HG03439 (cell line): ENCODE data around the gene POFUT2.

Experiments
- ATAC-seq: cut with Tn5 transposase; IDR thresholded peaks from one replicate; pipeline ENCODE4 v1.9.1; 2021; ENCODE audit warnings: mild to moderate bottlenecking, moderate library complexity; ENCODE audit not compliant: unreplicated experiment

The POFUT2 gene

DNA sequence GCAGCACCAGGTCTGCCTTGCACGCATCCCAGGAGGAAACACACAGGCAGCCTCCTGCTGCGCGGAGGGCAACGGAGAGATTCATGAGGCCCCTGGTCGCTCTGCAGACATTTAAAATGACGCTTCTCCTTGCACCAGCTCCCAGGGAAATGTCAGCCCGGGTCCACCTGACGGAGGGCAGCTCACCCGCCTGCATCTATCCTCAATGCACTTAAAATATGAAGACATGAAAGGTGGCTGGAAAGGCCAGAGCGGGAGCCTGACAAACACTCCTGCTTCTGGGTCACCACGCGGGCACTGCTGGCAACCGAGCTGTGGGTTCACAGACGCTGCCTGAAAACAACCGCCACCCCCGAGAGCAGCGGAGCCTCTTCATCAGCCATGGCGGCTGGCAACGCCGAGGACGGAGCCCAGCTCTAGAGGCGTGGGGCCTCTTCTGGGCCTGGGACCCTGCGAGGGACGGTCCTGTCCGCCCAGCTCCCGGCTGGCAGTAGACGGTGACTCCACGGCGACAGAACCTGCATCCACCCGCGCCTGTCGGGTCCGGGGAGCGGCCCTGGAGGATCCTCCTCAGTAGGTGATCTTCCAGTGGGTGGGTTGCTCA is 22.7 kb downstream of the POFUT2 start:
- no peak for ATAC-seq

DNA sequence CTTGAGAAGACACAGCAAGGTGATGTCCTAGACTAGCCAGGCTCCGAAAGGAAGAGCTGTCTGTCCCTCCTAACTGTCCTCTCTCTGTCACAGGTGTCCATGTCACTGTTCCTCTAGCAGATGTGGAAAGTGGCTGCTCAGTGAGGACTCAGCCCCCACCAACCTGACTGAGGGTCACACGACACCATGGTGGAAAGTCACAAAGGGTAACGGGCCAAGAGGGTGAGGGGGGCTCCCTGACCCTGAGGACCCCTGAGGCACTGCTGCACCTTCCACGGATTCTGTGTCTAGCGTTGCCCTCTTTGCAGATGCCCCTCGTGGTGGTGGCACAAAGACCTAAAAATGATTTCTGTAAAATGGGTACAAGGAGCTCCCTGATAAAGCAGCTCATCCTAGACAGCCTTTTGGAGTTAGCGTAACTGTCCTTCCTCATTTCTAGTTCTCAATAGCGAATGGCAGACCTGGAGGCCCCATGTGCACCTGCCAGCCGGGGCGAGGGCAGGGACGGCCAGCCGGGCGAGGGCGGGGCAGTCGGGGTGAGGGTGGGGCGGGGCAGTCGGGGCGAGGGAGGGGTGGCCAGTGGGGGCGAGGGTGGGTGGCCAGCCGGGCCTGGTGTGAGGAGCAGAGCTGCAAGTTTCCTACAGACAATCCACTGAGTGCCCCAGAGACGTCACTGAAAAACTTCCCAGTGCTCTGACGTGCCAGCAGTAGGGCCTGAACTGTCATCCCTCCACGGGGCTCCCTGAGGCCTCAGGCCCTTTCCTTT is 23.4 kb downstream of the POFUT2 start:
- ATAC-seq, result no peak

DNA sequence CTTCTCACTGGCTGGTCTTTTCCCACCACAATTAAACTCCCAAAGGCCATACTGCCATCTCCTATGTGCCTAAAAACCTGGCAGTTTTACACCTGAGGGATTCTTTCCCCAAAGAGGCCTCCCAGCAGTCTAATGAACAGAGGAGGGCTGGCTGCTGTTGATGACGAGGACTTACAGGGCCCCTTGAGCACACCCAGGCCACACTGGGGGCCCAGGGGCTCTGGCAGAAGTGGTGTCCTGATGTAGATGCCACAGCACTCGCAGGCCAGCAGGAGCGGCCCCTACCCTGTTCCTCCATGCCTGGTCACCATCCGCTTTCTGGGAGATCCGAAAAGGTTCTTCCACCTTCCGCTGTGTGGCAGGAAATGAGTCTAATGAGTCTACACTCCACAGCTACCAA is 24.2 kb downstream of the POFUT2 start:
- ATAC-seq, result no peak

DNA sequence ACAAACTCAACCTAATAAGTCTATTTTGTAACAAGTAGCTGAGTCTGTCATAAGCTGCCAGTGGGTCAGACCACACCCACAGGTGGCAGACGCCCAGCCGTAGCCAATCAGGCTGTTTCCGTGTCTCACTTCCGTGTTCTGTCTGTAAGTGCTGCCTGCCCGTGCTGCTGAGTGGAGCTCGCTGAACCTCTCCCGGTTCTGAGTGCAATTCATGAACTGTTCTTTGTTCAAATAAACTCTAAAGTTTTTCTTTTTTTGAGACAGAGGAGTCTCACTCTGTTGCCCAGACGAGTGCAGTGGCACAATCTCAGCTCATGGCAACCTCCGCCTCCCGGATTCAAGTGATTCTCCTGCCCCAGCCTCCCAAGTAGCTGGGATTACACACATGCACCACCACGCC is 25.1 kb downstream of the POFUT2 start:
- ATAC-seq, result no peak

DNA sequence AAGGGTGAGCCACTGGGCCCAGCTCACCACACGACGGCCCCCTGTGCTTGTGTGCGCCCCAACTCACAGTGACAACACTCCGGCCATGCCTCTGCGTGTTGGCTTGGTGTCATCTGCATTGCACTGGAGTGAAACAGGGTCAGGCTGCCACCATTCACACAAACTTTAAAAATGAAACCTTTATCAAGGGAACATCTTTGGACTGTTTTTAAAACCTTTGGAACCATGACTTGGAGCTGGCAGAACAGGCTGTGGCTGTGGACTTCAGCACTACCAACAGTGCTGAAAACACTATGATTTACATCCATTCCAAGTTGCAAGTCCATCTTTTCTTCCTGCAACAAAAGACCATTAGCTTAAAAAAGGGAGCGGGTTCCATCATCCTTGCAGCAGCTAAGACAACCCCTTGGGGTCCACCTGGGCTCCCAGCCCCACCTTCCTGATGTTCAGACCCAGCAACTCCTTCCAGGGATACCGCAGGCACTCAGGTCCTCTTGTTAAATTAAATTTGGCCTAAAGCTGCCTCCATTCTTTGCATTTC is 25.6 kb downstream of the POFUT2 start:
- no peak for ATAC-seq

DNA sequence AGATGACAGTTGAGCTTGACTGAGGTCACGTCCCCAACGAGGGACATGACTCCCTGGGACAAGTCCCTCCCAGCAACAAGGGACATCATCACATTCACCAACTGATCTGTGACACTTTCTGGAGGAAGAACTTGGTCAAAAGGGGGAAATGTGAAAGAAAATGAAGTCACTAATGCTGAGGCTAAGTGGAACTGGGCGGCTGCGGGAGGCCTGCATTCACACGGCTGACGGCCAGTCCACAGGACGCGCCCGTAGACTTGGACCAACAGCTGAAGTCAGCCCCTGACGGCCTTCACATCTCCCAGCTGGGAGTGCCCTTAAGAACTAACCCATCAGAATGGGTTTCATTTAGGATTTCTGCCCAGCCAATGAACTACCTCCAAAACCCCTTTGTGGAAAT is 26.6 kb downstream of the POFUT2 start:
- ATAC-seq, result no peak

DNA sequence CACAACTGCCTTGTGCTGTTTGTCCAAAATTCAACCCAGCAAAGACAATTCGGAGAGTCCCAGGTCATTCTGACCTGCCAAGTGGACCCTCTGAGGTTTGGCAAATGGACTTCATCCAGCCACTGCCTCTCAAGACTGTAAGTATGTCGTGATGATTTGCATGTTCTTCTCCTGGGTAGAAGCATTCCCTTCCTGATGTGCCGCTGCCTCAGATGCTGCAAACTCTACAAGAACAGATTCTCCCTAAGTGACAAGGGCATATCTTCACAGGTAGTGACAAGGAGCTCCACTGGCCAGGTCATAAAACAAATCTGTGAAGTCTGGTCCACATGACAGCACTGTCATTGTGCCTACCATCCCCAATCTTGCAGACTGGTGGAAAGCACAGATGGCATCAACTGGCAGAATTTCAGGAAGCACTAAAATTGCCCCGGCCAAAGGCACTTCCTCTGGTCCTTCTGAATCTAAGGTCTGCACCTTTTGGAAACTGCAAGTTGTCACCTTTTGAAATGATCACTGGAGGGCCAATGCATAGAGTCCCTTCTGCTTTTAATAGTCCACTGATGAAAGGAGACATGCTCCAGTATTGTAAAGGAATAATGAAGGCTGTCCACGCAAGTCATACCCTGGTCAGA is 27.4 kb downstream of the POFUT2 start:
- ATAC-seq, result no peak

DNA sequence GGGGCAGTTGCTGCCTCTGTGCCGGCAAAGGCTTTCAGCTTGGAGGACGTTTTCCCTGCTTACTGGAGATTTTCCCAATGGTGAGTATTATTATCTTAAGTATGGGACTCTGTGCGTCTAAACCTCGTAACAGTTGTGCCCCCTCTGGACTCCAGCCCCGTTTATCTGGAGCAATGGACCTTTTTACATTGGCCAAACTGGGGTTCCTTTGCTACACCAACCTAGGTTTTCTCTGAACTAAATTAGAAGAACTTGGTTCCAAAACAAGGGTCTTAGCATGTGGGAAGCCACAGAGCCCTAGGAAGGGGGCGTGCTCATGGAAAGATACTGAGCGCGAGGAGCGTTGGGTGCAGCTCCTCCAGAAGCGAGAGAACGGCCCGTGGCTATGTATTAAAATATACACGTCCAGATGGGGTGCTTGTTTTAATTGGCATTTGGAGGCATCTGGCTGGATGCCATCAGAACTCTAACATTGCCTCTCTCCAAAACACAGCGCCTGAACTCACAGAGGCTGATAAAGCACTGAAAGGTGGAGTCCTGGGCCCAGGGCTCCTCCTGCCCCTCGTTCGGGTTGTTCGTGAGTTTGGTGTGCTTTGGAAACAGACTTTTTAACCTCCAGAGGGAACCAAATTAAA is 28.4 kb downstream of the POFUT2 start:
- no peak for ATAC-seq

DNA sequence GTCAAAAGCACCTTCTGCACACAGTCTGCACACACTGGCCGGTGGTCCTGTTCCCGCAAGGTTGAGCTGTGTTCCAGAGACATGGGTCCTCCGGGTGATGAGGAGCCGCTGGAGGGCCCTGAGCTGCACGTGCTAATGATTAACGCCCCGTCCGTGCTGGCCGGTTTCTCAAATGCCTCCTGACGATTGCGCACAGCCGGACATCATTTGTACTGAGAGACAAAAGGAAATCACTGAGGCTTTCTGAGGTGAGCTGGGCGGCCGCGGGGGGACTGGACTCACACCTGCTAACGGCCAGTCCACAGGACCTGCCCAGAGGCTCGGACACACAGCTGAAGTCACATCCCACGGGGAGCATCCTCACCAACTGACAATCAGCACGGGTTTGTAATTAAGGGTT is 29.2 kb downstream of the POFUT2 start:
- ATAC-seq, result no peak

DNA sequence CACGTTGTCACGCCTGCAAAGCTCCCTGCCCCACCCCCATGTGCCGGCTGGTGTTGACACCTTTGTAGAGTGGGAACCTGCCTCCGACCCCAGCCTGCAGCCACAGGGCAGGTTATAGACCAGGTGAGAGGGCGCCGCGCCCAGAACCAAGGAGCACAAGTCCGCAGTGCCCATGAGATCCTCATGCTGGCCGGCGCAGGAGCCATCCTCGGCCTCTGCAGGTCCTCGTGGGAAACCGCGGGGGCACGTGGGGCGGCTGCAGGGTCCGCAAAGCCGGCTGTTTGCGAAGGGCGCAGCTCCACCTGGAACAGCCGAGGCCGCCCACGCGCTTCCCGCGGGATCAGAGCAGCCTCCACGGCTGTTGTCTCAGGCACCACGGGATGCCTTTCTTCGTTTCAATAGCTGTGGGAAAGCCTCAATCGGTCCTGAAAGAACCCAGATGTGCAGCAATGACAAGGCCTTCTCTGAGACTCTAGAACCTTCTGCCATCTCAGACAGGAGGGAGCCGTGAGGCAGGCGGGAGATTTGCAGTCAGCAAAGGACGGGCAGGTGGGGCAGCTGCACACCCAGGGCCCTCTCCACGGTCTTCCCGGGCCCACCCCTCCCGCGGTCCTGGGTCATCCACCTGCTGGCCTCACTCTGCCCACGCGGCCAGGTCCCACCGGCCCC is 29.9 kb downstream of the POFUT2 start:
- no peak for ATAC-seq

DNA sequence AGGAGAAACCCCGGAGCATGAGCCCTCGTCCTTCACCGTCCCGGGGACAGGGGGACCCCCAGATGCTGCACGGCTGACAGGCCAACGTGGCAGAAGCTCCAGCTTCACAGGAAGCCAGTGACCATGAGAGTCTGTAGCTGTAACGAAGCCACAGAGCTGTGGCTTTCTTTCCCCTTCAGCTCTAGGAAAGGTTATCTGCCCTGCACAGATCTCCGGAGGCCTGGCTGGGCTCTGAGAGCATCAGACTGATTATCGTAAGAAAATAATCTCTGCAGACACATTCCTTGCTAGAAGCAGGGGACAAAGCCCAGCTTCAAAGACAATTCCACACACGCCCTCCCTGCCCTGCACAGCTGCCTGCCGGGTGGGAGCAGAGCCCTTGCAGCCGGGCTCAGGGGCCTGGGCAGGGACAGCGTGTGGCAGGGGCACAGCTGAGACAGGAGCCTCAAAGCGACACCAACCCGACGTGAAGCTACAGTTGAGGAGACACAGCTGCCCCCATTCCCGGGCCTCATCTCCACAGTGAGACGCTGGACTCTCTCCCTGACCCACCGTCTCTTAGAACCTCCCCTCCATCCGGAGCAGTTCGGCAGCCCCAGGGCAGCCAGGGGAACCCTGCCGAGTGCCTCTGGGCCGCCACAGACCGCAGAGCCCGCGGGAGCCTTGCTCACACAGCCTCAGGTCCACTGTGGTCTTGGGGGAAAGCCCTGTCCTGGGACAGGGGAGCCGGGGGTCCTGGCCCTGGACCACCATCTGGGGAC is 30.6 kb downstream of the POFUT2 start:
- no peak for ATAC-seq

DNA sequence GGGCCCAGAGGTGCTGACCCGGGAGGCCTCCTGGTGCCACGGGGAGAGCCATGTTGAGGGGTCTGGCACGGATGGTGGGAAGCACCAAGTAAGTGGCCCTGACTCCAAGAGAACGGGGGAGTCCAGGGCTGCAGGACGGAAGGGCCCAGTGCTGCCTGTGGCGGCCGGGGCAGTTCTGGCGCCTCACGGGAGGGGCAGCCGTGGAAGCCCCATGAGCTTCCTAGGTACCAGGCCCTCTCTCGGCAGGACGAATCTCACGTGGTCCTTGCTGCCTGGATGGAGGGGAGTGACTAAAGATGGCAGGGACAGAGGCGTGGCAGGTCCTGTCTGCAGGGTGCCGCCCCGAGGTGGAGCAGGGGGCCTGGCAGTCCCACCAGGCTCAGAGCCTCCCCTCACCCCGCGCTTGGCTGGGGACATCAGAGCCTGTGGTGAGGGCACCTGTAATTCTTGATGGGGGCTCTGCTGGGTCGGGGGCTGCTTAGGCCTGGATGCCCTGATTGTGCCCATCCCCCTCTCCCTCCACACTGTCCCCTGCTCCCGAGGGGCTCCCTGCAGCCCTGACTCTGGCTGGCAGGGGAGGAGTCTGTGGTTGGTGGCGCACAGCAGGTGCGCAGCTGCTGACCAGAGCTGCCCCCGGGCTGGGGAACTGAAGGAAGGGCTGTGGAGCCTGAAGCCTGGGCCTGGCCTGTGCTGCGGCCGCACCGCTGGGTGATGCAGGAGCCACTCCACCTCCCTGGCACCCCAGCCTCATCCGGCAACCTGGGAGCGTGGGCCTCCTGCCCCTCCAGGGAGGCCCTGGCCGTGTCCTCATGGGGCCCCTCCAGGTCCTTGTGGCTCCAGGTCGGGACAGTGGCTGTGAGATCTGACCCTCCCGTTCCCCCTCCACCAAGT is 31.4 kb downstream of the POFUT2 start:
- ATAC-seq, result no peak

DNA sequence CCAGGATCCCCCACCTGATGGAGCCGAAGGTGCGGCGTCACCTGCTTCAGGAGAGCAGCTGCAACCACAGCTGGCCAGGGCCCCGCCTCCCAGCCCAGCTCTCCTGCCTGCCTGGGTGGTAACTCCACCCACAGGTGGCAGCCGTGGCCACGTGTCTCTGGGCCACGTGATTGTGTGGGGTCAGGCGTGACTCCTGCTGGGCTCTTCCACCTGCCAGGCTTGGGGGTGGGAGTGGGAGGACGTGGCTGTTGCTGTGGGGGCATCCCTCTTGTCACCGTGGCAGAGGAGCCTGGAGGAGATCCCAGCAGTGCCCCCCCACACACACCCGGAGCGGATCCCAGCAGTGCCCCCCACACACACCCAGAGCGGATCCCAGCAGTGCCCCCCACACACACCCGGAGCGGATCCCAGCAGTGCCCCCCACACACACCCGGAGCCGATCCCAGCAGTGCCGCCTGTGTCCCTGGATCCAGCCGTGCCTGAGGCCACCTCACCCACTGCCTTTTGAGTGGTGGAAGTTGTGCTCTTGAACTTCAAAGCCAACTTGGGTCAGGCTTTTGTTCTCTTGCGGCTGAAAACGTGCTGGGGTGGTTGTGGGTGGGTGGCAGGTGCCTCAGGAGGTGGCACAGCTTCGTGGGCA is 32.2 kb downstream of the POFUT2 start:
- no peak for ATAC-seq

DNA sequence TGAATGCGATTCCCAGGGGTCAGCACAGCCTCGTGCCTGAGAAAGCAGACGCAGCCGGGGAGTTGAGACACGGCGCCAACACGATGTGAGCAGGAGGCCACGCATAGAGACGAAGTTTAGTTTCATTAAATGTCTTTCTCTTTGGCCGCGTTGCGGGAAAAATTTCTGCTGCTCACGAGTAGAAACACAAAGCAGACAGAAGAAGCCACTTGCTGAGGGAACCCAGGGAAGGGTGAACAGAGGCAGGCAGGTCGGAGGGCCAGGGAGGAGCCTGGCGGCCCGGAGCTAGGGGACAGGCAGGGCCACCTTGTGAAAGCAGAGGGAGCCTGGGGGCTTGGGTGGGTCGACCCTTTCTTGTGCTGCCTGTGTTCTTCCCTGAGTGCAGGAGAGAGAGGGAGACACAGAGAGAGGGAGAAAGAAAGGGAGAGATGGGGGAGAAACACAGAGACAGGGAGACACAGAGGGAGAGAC is 33.2 kb downstream of the POFUT2 start:
- no peak for ATAC-seq

DNA sequence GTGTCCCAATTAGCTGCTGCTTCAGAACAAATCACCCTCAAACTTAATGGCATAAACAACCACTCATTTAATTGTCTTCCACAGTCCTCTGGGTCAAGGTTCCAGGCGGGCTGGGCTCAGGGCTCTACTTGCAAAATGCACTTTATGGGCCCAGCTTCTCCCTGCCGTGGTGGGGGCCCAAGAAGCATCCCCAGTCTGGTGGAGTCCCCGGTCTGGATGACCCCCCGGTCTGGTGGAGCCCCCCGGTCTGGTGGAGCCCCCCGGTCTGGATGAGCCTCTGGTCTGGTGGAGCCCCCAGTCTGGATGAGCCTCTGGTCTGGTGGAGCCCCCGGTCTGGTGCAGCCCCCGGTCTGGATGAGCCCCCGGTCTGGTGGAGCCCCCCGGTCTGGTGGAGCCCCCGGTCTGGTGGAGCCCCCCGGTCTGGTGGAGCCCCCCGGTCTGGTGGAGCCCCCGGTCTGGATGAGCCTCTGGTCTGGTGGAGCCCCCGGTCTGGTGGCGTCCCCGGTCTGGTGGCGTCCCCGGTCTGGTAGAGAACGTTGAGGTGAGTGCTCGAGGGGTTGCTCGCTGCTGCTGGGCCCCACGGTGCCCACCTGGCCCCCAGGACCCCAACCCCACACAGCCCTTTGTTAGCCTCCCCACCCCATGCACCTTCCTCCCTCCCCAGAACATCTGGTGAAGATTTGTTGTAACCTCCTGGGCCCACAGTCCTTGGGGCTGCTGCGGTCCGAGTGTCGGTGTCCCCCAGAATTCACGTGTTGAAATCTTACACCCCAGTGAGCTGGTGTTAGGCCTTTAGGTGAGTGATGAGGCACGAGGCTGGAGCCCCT is 33.8 kb downstream of the POFUT2 start:
- no peak for ATAC-seq

DNA sequence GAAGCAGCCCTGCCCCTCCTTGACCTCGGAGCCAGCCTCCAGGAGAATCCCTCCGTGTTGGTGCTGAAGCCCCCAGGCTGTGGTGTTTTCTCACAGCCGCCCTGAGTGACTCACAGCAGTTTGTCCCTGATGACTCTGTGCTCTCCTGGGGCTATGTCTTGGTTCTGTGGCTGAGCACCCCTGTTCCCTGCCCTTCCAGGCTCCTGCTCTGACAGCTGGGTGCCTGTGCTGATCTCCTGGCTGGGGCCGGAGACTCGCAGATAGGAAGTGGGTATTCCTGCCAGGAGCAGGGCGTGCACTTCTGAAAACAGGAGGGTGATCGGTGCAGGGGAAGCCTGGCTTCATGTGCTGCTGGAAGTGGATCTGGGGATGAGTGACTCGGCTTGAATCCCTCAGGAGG is 34.5 kb downstream of the POFUT2 start:
- ATAC-seq, result no peak

DNA sequence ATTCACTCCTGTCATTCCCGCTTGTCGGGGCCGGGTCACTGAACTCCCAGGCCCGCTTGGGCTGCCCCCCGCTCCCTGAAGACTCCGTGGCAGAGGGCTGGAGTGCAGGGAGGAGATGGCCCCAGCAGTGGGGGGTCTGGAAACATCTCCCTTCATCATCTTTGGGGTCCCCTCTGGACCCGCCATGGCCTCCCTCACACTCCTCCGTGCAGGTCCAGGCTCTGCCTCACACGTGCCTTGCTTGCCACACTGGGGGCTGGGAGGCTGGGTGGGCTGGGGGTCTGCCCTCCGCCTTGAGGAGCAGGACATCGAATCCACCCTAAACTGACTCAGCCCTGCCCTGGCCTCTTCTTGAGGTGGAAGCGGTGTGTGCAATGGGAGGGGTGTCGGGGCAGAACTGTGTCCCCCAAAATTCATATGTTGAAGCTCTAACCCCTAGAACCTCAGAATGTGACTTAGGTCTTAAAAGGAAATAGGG is 35.2 kb downstream of the POFUT2 start:
- ATAC-seq, result no peak
